A549 (cell line): Measurements from ENCODE around the gene RASGRP1.

Source experiments
- BHLHE40 ChIP-seq: IDR thresholded peaks from 2 replicates; pipeline ENCODE4 v1.6.1; 2012; ENCODE audit warnings: low read depth, low read length, inconsistent platforms
- CBX8 ChIP-seq: fragments of 200-600 bp; sonication (generic); IDR thresholded peaks from 2 replicates; pipeline ENCODE4 v1.6.1; 2016
- EP300 ChIP-seq, 2 experiments: fragments of >200 bp; sonication (Bioruptor Twin); formaldehyde crosslinking; IDR thresholded peaks; 2 replicates in 1 of 2; 3 replicates in 1 of 2; pipeline ENCODE4 v1.6.1; 2016 to 2017
- HOXA7 ChIP-seq: fragments of 250-450 bp; sonication (Bioruptor Pico); IDR thresholded peaks from 2 replicates; pipeline ENCODE4 v1.5.0; 2020; ENCODE audit warnings: mild to moderate bottlenecking, moderate library complexity
- MAFK ChIP-seq: fragments of 450-650 bp; IDR thresholded peaks from 2 replicates; pipeline ENCODE4 v1.6.1; 2014; ENCODE audit not compliant: partially characterized antibody
- NR3C1 ChIP-seq: fragments of >200 bp; sonication (Bioruptor Twin); formaldehyde crosslinking; IDR thresholded peaks from 3 replicates; pipeline ENCODE4 v1.6.1; 2017
- POLR2A ChIP-seq: IDR thresholded peaks from 2 replicates; pipeline ENCODE4 v1.6.1; 2012; ENCODE audit warnings: mild to moderate bottlenecking, low read length
- RCOR1 ChIP-seq: fragments of 150-350 bp; IDR thresholded peaks from 2 replicates; pipeline ENCODE4 v1.6.1; 2014; ENCODE audit warnings: antibody characterized with exemption, low read length, low read depth
- TF ChIP-seq, protein P1 (sequence below): fragments of >200 bp; sonication (Bioruptor Twin); formaldehyde crosslinking; IDR thresholded peaks from 3 replicates; pipeline ENCODE4 v1.5.1; 2016

DNA sequence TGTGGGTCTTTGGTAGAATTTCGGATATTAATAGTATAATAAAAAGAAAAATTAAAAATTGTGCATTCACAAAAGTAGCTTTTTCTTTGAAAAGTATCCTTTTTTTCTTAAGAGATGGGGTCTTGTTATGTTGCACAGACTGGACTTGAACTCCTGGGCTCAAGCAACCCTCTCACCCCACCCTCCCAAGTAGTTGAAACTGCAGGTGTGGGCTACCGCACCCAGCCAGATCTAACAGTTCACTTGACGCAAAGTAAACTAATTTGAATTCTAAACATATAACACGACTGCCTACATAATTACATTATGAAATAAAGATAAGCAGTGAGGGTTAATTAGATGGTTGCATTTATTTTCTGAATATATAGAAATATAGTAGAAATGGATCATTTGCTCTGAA, 99.9 kb downstream of the RASGRP1 start:
- no peak for TF ChIP-seq POLR2A
- TF ChIP-seq RCOR1, result no peak
- TF ChIP-seq, protein P1, sequence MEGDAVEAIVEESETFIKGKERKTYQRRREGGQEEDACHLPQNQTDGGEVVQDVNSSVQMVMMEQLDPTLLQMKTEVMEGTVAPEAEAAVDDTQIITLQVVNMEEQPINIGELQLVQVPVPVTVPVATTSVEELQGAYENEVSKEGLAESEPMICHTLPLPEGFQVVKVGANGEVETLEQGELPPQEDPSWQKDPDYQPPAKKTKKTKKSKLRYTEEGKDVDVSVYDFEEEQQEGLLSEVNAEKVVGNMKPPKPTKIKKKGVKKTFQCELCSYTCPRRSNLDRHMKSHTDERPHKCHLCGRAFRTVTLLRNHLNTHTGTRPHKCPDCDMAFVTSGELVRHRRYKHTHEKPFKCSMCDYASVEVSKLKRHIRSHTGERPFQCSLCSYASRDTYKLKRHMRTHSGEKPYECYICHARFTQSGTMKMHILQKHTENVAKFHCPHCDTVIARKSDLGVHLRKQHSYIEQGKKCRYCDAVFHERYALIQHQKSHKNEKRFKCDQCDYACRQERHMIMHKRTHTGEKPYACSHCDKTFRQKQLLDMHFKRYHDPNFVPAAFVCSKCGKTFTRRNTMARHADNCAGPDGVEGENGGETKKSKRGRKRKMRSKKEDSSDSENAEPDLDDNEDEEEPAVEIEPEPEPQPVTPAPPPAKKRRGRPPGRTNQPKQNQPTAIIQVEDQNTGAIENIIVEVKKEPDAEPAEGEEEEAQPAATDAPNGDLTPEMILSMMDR, result no peak
- TF ChIP-seq NR3C1, result no peak
- no peak for TF ChIP-seq BHLHE40
- TF ChIP-seq HOXA7 (CRISPR knock-in tag), result no peak
- no peak for TF ChIP-seq MAFK
- no peak for TF ChIP-seq CBX8
- no peak for TF ChIP-seq EP300 (IDR thresholded peaks at IDR 0.05)
